BJ (cell line): ENCODE data around the gene PCBP4. TPM values are rescaled to one million over a fixed set of nuclear protein-coding genes. Genes with fewer than 3 reads are reported as not detected.

ENCODE experiments used
- CTCF ChIA-PET: fragments of 350-600 bp; formaldehyde crosslinking; extraction: SDS; loops from one replicate; lab custom pipeline; 2021; ENCODE audit warnings: antibody characterized with exemption, inconsistent platforms; lab: Yijun Ruan, JAX
- POLR2A ChIA-PET: fragments of 300-600 bp; sonication (Branson Sonifier 250); formaldehyde crosslinking; extraction: SDS; loops from one replicate; lab custom pipeline; 2021; ENCODE audit warnings: antibody characterized with exemption; lab: Charles Lee
- DNase-seq: peaks from one replicate; pipeline ENCODE4 v3.0.0-alpha.2; 2011; ENCODE audit warnings: low read depth
- H3K27me3 ChIP-seq: 2 replicates; pipeline ENCODE4 v1.6.0; 2011; ENCODE audit warnings: low read length; ENCODE audit not compliant: control insufficient read depth, insufficient read depth
- H3K36me3 ChIP-seq: 2 replicates; pipeline ENCODE4 v1.5.1; 2011; ENCODE audit warnings: low read length; ENCODE audit not compliant: control insufficient read depth, insufficient read depth
- H3K4me3 ChIP-seq: 2 replicates; pipeline ENCODE4 v1.5.1; 2011; ENCODE audit warnings: low read depth, mild to moderate bottlenecking, control low read depth, low read length
- polyA plus RNA-seq: library from polyadenylated mRNA; depleted of rRNA; stranded (reverse); fragments of >200 nt; gene quantifications from 2 replicates; pipeline ENCODE4 v1.2.3, GENCODE V29; 2011
- TF ChIP-seq, protein P1 (sequence below): IDR thresholded peaks from 2 replicates; pipeline ENCODE4 v1.5.1; 2011; ENCODE audit warnings: low read depth, mild to moderate bottlenecking, control low read depth, inconsistent platforms, low read length, moderate library complexity; ENCODE audit not compliant: insufficient read depth

PCBP4 gene
- polyA plus RNA-seq, 1 experiment, result 88.7 TPM

DNA sequence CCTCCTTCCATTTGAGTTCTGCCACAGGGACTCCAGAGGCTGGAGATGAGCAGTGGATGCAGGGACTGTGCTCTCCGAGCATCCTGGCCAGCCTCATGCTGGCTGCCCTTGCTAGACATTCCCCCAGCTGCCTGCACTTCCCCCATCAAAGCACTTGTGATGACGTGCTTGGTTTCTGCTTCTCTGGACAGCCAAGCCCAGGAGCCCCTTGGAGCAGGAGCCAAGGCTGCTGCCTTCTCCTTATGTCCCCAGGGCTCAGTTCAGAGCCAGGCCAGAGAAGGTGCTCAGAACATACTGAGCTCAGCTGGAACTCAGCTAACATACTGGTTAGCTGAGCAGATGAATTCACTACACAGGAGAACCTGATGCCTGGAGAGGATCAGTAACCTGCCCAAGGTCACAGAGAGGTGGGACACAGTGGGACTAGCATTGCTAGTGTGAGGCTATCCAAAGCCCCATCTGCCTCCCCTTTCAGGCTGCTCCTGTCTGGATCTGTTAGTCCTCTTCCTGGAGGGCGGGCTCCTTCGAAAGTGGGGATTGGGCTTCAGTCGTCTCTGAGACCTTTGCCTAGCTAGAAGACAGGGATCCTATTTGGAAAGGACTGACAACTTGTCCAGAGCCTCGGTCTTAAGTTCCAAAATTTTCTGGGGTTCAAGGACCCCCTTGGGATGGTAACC, 4.3 kb downstream of the PCBP4 start:
- H3K27me3 ChIP-seq, result no peaks in the 10 kb centered on the region
- TF ChIP-seq, protein P1, sequence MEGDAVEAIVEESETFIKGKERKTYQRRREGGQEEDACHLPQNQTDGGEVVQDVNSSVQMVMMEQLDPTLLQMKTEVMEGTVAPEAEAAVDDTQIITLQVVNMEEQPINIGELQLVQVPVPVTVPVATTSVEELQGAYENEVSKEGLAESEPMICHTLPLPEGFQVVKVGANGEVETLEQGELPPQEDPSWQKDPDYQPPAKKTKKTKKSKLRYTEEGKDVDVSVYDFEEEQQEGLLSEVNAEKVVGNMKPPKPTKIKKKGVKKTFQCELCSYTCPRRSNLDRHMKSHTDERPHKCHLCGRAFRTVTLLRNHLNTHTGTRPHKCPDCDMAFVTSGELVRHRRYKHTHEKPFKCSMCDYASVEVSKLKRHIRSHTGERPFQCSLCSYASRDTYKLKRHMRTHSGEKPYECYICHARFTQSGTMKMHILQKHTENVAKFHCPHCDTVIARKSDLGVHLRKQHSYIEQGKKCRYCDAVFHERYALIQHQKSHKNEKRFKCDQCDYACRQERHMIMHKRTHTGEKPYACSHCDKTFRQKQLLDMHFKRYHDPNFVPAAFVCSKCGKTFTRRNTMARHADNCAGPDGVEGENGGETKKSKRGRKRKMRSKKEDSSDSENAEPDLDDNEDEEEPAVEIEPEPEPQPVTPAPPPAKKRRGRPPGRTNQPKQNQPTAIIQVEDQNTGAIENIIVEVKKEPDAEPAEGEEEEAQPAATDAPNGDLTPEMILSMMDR, result no peak
- H3K4me3 ChIP-seq, result no peak overlapping the region
- no peak for DNase-seq
- POLR2A ChIA-PET, result no interaction called here
- peaks cover 18% of the 10 kb centered on the region for H3K36me3 ChIP-seq
- CTCF ChIA-PET, result interaction anchor here (1.1 to 6.1 kb wide), 3 partner anchors 12 to 41 kb away, joined by 4 to 37 read pairs (median 10); partner anchors contain the start of genes ABHD14A, ABHD14B, PARP3 and RRP9

DNA sequence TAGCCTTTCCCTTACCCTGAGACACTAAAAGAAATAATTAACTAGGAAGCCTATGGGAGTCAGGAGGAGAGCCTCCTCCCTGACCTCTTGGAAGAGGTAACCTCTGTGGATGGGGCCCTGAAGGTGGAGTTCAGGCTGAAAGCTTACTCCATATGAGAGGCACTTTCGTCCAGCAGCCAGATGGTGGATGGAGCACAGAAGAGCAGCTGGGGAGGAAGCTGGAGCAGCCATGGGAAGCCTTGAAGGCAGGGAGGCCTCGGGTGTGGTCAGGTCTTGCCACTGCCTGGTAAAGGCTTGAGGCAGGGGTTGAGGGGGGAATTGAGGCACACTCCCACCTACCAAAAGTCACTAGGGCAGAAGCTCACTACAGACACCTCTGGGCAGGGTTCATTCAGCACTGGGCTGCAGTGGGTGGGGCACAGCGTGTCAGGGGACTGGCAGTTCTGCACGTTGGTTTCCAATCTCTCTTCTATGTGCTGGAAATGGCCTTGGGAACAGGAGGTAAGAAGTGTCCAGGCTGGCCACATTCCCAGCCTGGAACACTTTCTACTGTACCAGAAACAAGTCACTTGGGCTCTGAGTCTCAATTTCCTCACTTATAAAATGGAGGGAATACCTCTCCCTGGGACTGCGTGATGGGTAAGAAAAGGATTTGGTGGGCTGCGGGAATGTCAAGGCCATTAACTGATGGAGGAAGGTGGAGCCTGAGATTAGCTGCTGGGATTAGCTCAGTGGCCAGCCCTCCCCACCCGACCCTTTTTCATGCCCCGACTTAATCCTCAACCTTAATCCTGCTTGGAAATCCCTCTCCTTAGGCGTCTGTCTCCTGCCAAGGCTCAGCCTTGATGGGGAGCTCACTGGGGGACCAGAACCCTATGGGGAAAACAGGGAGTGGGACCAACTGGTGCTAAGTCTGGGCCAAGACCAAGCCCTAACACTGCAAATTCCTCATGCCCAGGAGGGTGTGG, 5.4 kb downstream of the PCBP4 start:
- peaks cover 25% of the 10 kb centered on the region for H3K36me3 ChIP-seq
- H3K4me3 ChIP-seq, result no peak overlapping the region
- no peak for DNase-seq
- no peaks in the 10 kb centered on the region for H3K27me3 ChIP-seq
- POLR2A ChIA-PET, result no interaction called here
- CTCF ChIA-PET, result interaction anchor here (2.1 to 6.1 kb wide), 2 partner anchors 13 to 20 kb away, joined by 10 to 37 read pairs; partner anchors contain the start of genes ABHD14A, ABHD14B, PARP3 and RRP9
- TF ChIP-seq, protein P1, result no peak

DNA sequence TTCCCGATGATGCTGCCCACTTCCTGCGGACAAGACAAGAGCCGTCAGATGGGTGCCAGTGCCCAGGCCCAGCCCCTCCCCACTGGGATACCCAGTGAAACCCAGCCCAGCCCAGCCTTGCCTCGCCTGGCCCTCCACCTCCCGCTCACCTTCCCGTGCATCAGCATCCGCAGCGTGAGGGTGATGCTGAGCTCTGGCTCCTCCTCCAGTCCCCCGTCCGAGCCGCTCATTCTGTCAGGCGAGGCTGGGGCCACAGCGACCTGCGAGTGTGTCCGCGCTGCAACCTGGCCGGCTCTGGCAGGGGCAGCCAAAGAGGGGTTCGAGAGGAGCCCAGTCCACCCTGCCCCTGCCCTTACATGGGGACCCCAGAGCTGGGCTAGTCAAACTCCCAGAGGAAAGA, 6.2 kb downstream of the PCBP4 start:
- H3K27me3 ChIP-seq, result no peaks in the 10 kb centered on the region
- CTCF ChIA-PET, result interaction anchor here (0.9 to 6.1 kb wide), 2 partner anchors 14 to 378 kb away, joined by 4 to 37 read pairs; partner anchors contain the start of genes ABHD14A and ABHD14B
- H3K4me3 ChIP-seq, result no peak overlapping the region
- TF ChIP-seq, protein P1, result no peak
- POLR2A ChIA-PET, result no interaction called here
- no peak for DNase-seq
- peaks cover 28% of the 10 kb centered on the region for H3K36me3 ChIP-seq

DNA sequence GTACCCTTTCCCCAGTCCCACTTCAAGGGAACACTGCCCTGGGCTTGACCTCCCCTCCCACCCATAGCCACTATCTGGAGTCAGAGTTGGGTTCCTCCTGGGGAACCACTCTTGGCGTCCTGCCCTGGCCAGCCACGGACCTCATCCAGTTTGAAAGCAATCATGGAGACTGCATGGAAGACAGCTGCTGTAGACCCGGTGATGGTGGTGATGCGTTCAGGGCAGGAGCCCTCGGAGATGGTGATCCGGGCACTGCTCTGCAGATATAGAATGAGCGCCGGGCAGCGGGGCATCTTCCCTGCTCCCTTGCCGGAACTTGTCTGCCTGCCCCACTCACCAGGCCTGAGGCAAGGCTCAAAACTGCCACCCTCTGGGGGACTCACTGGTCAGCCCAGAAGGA, 6.9 kb downstream of the PCBP4 start:
- ChIA-PET POLR2A (no interaction called here), CTCF (interaction anchor here (0.9 to 6.1 kb wide), 4 partner anchors 13 to 379 kb away, joined by 3 to 37 read pairs (median 8); partner anchors contain the start of genes ABHD14A, ABHD14B and RRP9)
- no peak for DNase-seq
- H3K4me3 ChIP-seq, result no peak overlapping the region
- H3K36me3 ChIP-seq, result peaks cover 30% of the 10 kb centered on the region
- H3K27me3 ChIP-seq, result no peaks in the 10 kb centered on the region
- TF ChIP-seq, protein P1, result no peak
